NCI-H1092 treated with DMSO at 0.1 percent for 48 hours (cell line): Measurements from ENCODE around the gene WDFY4.

Experiments
- DNase-seq: peaks from one replicate; lab custom pipeline; 2025; lab: John Stamatoyannopoulos, UW

Gene WDFY4

DNA sequence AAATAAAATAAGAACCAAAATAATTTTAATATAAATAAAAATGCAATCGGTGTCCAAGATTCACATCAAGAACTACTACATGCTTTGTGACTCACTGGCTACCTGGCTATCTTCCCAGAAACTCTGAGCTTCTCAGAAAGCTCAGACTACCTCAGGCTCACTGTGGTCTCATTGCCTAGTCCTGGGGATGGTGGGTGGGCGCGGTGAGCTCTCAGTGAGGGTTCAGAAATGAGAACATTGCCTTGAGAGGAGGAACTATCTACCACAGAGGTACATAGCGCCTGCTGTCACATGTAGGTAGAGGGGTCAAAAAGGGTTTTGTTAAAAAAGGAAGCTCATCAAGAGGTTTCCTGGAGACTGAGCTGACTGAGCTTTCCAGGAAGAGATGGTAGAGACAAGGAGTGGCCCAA lies 108.0 kb downstream of the WDFY4 start:
- DNase-seq, result no peak

DNA sequence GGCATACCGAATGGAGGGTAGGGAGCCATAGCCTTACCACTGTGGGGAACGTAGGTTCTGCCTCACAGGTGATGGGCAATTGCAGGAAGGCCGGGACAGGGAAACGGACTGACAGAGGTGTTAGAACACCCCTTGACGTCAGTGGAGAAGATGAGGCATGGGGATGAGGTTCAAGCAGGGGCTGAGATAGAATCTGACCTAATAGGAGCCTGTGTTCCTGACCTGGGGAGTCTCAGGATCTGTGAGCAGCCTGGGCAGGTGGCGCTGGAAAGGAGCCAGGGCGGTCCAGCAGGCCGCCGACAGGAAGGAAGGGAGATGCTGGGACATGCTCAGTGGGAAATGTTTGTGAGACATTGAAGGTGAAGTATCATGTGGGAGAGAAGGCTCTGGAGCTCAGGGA lies 109.4 kb downstream of the WDFY4 start:
- no peak for DNase-seq

DNA sequence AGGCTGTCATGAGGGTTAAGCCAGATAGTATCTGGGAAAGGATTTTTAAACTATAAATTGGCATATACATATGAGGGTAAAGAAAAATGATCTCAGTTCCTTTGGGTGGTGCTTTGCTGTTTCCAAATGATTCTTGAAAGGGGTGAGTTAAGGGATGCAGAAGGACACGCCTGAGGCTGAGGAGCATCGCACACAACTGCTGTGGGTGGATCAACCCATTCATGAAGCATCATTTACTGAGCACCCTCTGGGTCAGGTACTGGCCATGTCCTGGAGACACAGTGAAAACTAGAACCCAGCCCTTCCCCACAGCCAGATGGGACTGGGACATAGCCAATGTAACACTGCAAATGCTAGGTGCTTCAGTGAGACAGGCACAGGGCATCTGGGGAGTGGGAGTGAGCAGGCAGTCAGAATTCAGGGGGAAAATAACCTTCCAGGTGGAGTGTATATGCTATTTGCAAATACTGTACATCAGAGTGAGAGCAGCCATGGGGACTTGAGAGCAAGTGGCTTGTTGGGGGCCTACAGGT lies 112.1 kb downstream of the WDFY4 start:
- no peak for DNase-seq

DNA sequence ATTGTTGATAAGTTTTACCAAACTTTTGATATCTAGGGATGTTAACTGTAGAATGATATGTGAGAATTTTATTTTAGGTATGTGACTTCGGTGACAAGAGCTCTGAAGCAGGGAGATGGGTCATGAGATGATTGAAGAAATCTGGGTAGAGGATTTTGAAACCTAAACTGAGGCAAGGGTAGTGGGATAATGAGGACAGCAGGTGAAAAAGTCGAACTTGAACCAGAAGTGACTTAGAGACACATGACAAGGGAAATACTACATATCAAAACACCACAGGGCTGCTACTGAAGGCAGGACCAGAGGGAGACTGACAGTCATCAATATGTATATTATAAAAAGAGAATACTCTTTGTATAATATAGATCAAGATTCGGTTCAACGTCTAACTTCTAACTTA lies 113.2 kb downstream of the WDFY4 start:
- DNase-seq, result no peak

DNA sequence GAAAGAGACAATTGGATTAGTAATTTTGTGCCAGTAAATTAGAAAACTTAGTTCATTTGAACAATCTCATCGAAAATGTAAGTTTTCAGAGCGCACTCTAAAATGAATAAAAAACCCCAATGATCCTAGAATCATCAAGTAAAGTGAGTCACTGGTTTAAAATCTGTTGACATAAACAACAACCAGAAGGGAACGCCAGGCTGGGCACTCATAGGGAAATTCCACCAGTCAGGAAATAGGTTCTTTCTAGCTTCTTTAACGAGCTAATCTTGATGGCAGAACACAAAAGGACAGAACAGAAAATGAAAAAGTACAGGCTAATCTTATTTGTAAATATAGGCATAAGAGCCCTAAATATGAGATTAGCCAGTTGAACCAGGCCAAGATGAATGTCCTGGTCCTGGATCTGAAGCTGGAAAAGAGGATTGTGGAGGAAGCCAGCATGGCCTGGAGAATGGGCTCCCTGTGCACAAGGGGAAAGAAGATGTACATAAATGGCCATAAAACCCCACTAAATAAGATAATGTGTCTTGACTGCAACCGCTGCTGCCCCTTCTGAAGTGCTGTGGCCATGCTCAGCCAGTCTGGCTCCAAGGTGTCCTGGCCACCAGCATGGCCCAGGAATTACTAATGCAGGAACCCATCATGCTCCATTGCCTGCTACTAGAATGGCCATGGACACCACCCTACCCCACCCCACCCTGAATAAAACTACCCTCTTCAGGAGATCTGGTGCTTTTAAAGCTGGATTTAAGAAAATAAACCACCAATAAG lies 114.0 kb downstream of the WDFY4 start:
- no peak for DNase-seq

DNA sequence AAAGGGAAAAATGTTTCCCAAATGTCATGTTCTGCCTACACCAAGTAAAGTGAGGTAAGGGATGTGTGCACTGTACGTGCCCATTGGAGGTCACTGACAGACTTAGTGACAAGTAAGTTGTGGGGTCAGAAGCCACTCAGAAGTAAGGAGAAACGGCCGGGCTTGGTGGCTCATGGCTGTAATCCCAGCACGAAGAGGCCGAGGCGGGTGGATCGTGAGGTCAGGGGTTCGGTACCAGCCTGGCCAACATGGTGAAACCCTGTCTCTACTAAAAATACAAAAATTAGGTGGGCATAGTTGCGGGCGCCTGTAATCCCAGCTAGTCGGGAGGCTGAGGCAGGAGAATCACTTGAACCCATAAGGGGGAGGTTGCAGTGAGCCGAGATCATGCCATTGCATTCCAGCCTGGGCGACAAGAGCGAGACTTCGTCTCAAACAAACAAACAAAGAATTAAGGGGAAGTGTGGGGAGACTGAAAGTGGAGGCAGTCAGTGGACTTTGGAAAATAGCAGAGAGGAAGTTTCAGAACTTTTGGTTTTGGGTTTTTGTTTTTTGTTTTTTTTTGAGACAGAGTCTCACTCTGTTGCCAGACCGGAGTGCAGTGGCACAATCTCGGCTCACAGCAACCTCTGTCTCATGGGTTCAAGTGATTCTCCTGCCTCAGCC lies 114.8 kb downstream of the WDFY4 start:
- no peak for DNase-seq

DNA sequence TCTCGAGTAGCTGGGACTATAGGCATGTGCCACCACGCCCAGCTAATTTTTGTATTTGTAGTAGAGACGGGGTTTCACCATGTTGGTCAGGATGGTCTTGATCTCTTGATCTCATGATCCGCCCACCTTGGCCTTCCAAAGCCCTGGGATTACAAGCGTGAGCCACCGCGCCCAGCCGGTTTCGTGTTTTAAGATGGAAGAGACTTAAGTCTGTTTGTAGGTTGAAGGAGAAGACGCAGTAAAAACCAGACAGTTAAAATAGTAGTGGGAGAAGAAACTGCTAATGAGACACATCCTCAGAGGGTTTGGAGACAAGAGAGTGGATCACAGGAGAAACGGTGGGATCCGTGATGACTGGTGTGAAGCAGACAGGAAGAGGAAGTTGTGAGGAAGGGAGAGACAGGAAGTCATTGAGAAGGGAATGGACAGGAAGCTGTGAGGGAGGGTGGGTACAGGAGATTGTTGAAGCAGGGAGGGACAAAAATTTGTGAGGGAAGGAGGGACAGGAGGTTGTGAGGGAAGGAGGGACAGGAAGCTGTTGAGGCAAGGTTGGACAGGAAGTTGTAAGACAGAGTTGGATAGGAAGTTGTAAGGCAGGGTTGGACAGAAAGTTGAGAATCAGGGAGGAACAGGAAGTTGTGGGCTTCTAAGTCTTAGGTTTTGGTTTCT lies 115.5 kb downstream of the WDFY4 start:
- DNase-seq, result no peak

DNA sequence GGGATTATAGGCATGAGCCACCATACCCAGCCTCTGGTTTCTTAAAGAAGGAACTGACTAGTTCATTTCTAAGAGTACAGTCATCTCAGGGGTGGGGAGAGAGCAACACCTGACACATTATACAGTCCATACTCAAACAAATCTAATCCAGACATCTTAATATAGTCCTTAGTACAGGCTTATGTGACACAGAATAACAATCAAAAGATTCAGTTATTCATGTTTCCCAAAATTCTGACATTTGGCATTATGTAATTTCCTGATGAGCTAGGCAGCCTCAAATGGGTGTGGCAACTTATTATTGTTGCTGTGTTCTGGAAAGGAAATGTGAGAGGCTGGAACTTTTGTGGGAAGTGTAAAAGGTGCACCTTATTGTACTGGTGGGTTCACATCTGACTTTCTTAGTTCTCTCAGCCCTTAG lies 116.3 kb downstream of the WDFY4 start:
- no peak for DNase-seq

DNA sequence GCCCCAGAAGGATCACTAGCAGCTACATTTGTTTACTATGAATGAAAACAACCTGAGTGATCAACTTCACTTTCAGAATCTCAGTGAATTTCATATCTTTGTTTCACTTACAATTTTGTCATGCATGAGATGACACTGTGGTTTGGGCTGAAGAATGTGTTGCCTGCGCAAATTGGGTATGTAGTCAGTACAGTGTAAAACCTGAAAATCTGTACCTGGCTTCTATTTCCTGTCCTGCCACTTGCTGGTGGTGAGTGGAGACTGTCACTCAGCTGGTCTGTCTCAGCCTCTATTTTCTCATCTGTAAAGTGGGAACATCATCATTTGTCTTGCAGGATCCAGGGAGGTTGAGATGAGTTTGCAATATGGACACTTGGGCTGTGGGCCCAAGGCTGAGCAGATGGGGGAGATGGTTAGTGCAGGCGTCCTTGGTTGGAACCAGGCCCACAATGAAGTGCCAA lies 118.0 kb downstream of the WDFY4 start:
- DNase-seq, result no peak

DNA sequence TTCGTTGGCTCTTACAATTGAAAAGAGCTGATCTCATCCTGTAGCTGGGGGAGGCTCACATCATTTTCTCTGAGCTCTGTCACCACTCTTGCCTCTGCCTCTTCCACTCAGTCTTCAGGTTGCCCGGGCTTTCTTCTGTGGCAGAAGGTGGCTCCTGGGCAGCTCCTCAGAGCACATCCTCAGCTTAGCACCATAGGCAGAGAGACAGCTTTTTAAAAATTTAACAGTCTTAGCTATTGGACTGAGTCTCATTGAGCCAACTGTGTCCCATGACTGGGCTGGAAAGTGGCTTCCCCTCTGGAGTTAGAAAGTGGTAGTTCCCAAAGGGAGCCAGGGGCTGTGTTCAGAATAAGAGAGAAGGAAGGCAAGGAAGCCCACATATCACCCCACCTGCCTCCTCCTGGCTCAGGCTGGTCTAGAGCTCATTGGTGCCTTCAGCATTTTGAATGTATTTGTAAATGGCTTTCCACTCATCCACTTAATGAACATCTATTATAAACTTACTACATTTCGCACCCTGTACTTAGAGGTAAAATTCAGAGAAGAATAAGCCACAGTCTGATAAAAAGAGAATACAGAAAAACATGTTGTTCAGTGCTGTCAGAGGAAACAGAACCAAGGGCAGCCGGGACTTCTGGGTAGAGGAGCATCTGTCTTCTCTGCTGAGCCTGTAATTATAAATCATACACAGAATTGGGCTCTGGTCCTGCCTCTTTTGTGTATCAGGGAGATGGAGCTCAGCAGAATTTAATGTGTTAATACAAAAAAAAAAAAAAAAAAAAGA lies 119.3 kb downstream of the WDFY4 start:
- no peak for DNase-seq

DNA sequence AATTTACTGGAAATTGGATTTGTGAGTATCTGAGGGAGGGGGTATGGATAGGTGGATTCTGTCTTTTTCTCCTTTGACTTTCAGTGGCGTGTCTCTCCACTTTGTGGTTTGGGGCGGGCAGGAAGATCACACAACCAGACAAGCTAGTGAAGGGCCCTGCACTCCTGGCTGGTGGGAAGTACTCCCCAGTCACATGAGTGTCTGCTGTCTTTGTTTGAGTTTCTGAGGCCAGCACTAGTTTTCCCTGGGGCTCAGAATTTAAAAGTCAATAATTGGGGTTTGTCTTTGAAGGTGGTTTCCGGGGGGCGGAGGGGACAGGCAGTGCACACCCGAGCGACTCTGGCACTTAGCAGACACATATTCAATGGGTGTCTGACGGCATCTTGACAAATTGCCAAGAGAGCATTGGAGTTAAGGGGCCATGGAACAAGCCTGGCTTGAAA lies 120.1 kb downstream of the WDFY4 start:
- no peak for DNase-seq

DNA sequence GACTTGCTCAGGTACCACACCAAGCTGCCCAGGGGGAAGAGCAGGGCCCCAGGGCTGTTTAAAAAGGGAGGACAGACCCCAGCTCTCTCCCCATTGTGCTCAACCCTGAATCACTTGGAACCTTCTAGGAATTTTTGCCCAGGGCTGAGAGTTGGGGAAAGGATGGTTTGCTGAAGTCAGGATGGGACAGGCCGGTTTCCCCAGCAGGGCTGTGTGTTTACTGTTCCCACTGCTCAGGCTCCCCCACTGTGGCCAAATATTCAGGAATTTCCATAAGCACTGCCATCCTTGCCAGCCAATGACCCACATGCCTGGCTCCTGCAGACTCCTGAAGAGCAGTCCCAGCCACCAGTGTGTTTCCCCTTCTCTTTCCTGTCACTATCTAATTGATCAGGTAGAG lies 120.7 kb downstream of the WDFY4 start:
- no peak for DNase-seq

DNA sequence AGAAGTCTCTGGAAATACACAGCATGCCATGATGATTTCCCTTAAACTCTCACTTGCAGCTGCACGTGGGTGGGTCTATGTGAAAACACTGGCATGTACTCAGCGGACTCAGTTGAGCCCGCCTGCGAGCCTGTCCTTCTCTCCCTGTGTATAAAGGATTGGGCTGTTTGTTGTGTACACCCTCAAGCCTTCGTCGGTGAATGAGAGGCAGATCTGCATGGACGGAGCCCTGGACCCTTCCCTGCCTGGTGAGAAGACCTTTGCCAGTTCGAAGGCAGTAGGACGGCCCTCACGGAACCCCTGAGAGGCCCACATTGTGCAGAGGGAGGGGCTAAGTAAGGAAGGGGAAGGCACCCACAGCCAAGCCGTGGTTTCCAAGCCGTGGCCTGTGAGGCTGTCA lies 121.2 kb downstream of the WDFY4 start:
- DNase-seq, result no peak

DNA sequence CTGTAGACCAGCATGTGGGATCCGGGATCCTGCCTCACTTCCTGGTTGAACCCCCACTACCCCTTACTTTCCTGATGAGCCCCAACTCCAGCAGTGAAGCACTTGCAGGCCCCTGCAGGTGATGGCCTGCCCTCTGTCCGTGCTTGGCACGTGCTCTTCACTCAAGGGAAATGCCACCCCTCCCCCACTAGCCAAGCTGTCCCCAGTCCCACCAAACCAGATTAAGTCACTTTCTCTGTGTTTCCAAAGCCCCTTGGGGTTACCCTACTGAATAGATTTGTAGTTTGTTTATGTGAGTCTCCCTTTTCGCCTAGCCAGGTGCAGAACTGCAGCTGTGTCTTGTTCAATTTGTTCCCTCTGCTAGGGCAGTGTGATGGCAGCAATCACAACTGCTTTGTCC lies 121.7 kb downstream of the WDFY4 start:
- DNase-seq, result no peak

DNA sequence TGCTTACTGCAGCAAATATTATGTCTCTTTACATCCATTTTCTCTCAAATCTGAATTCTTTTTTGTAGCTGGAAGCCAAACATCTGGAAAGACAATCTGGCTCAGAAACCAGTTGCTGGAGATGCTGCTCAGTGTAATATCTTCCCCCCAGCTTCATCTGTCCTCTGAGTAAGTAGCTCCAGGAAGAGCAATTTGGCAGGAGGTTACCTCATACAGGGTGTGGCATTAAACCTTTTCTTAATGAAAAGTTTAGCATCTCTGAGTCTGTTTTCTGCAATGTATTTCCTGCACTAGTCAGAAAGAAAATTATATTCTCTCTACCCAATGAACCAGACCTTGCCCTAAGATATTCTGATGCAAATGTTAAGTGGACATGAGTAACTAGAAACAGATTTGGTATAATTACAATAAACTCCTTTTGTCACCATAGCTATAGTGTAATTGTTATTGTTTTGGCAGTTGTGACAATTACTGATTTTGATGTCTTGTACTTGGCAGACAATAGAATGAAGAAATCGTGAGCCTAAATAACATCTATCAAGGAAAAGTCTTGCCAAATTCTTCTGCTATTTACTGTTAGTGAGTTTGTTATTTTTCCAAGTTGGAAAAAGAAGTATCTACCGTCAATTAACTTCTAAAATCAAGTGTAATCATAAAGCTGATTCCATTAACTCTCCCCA lies 123.3 kb downstream of the WDFY4 start:
- DNase-seq, result no peak

DNA sequence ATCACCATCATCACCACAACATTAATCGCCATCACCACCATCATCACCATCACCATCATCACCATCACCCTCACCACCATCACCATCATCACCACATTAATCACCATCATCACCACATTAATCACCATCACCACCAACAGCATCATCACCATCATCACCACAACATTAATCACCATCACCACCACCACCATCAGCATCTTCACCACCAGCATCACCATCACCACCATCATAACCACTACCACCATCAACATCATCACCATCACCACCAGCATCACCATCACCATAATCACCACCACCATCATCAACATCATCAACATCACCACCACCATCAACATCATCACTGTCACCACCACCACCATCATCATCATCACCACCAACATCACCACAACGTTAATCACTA lies 124.6 kb downstream of the WDFY4 start:
- no peak for DNase-seq

DNA sequence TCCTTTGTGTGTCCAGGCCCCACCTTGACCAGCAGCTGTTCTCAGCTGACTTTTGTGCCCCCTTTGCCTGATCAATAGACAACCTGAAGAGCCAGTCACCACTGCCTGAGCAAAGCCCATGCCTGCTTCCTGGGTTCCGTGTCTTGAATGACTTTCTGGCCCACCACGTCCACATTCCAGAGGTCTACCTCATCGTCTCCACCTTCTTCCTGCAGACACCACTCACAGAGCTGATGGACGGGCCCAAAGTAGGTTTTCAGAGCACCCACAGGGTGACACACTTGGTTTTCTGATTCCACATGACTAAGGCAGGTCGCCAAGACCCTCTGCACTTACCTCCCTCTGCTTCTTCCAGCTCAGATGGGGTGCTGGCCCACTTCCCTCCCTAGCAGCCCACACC lies 126.8 kb downstream of the WDFY4 start:
- DNase-seq, result no peak

DNA sequence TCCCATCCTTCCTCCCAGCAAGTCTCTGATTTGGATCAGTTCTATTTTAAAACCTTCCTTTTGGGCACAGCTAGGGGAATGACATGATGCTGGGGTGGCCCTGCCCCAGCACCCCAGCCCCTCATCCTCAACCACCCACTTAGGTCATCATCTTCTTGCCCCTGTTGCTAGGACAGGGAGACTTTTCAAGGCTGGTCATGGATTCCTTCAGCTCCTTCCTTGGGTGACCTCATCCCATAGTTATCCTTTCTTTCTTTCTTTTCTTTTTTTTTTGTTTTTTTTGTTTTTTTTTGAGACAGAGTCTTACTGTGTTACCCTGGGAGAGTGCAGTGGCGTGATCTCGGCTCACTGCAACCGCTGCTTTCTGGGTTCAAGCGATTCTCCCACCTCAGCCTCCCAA lies 127.2 kb downstream of the WDFY4 start:
- DNase-seq, result no peak

DNA sequence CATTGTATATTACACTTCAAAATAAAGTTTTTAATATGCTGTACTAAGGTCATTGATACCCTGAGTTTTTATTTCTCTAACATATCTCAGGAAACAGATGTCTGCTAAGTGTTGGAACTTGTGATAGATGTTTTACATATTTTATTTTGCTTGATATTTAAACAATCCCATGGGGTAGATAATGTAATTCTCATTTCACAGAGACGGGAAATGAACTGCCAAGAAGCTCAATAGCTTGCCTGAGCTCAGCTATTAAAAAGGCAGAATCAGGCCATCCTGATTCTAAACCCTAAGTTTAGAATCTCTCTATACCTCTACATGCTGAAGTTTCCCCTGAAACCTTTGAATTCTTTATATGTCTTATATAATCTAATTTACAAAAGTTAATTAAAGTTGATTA lies 128.6 kb downstream of the WDFY4 start:
- DNase-seq, result no peak

DNA sequence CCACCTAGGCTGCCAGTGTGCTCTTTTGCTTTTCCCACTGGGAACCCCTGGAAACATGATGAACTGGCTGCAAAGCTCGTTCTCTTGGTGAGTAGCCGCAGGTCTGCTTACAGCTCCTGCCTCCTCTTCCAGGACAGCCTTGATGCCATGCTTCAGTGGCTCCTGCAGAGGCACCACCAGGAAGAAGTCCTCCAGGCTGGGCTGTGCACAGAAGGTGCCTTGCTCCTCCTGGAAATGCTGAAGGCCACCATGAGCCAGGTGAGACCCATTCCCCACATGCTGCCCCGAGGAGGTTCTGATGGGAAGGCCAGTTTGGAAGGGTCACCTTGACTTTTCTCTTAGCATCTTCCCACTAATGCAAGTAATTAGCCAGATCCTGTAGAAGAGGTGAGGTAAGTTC lies 129.2 kb downstream of the WDFY4 start:
- no peak for DNase-seq

DNA sequence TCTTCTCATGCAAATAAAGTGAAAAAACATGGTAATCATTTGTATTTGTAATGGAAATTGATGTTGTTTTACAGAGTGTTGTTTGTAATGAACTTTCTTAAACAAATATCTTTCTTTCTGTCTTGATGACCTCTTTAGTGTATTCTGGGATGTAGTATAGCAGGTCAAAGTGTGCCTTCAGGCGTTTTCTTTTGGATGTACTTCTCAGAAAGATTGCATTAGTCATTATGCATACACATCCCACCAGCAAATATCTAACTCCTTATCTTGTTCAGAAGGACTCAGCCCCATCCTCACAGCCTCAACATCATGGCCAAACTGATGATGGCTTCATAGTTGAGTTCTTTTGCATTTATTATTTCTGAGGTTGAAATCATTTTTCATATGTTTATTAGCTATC lies 130.3 kb downstream of the WDFY4 start:
- no peak for DNase-seq

DNA sequence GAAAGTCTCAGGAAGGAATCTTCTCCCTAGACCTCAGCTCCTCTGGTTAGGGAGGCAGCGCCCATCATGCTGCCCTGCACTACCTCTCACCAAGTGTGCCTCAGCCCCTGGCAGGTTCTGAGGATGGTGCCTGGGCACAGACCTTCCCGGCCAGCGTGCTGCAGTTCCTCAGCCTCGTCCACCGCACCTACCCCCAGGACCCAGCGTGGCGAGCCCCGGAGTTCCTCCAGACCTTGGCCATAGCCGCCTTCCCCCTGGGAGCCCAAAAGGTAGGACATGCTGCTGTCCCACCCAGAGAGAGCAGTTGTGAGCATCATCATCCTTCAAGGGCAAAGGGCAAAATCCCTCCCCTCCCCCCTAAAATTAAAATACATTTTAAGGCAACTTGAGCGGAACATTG lies 132.5 kb downstream of the WDFY4 start:
- DNase-seq, result no peak
